Endothelial cell (in vitro differentiated cells): ENCODE data around the gene RBMS3. TPM values are rescaled to one million over a fixed set of nuclear protein-coding genes. Genes with fewer than 3 reads are reported as not detected.

Experiments
- DNase-seq: peaks from one replicate; pipeline ENCODE4 v3.0.0; 2021; ENCODE audit warnings: low spot score
- H3K27ac Mint-ChIP-seq: one replicate; pipeline ENCODE4 v1.8.0; 2021; ENCODE audit warnings: mixed read lengths, inconsistent platforms; ENCODE audit not compliant: unreplicated experiment
- H3K27me3 Mint-ChIP-seq: one replicate; pipeline ENCODE4 v1.8.0; 2021; ENCODE audit warnings: mild to moderate bottlenecking, moderate library complexity, mixed read lengths, inconsistent platforms; ENCODE audit not compliant: unreplicated experiment
- H3K36me3 Mint-ChIP-seq: one replicate; pipeline ENCODE4 v1.8.0; 2021; ENCODE audit warnings: mild to moderate bottlenecking, low read depth, mixed read lengths, inconsistent platforms; ENCODE audit not compliant: unreplicated experiment
- H3K4me1 Mint-ChIP-seq: one replicate; pipeline ENCODE4 v1.8.0; 2021; ENCODE audit warnings: mild to moderate bottlenecking, mixed read lengths, inconsistent platforms; ENCODE audit not compliant: unreplicated experiment
- H3K4me3 Mint-ChIP-seq: one replicate; pipeline ENCODE4 v1.8.0; 2021; ENCODE audit warnings: mild to moderate bottlenecking, mixed read lengths, inconsistent platforms; ENCODE audit not compliant: unreplicated experiment
- H3K9me3 Mint-ChIP-seq: one replicate; pipeline ENCODE4 v1.8.0; 2021; ENCODE audit warnings: mixed read lengths, inconsistent platforms; ENCODE audit not compliant: unreplicated experiment
- CTCF ChIP-seq: fragments of 200-600 bp; sonication (generic); IDR thresholded peaks from one replicate; pipeline ENCODE4 v1.5.0; 2021; ENCODE audit warnings: antibody characterized with exemption; ENCODE audit not compliant: unreplicated experiment
- total RNA-seq: library from RNA; stranded (reverse); fragmentation: NEBNext Ultra II Directional; extraction: Animal tissue kit (Norgen Biotek cat#: 25700); gene quantifications from one replicate; pipeline ENCODE4 v1.2.1, GENCODE V29; 2021; ENCODE audit not compliant: unreplicated experiment

The RBMS3 gene
- total RNA-seq, 1 donor from 2014 or later = 30.9 TPM

- no peak for TF ChIP-seq CTCF
- no peak overlapping the region for H3K4me3 Mint-ChIP-seq
- DNase-seq = no peak
- no peak overlapping the region for H3K27ac Mint-ChIP-seq
- no peaks in the 10 kb centered on the region for H3K27me3 Mint-ChIP-seq
- peaks cover 6% of the 10 kb centered on the region for H3K4me1 Mint-ChIP-seq
- no peaks in the 10 kb centered on the region for H3K36me3 Mint-ChIP-seq
- H3K9me3 Mint-ChIP-seq = no peaks in the 10 kb centered on the region
These were observed 6.2 kb upstream of the RBMS3 start for GRCh38 chr3:29274667-29275066.

GRCh38 chr3:29275309-29275708 lies 5.6 kb upstream of the RBMS3 start:
- H3K36me3 Mint-ChIP-seq = no peaks in the 10 kb centered on the region

GRCh38 chr3:29277249-29277648 lies 3.6 kb upstream of the RBMS3 start:
- Mint-ChIP-seq H3K36me3 (no peaks in the 10 kb centered on the region), H3K4me1 (peaks cover 23% of the 10 kb centered on the region), H3K4me3 (no peak overlapping the region), H3K27ac (no peak overlapping the region), H3K9me3 (no peaks in the 10 kb centered on the region), H3K27me3 (no peaks in the 10 kb centered on the region)
- no peak for DNase-seq
- TF ChIP-seq CTCF = no peak

More at GRCh38 chr3:29275309-29275708, 5.6 kb upstream of the RBMS3 start:
- TF ChIP-seq CTCF = no peak
- no peaks in the 10 kb centered on the region for H3K9me3 Mint-ChIP-seq
- no peak overlapping the region for H3K4me3 Mint-ChIP-seq
- DNase-seq = no peak
- H3K27me3 Mint-ChIP-seq = no peaks in the 10 kb centered on the region
- H3K4me1 Mint-ChIP-seq = peaks cover 11% of the 10 kb centered on the region
- H3K27ac Mint-ChIP-seq = no peak overlapping the region

- Mint-ChIP-seq H3K4me3 (no peak overlapping the region), H3K27ac (peak overlapping the region; percentile 14), H3K9me3 (no peaks in the 10 kb centered on the region), H3K27me3 (peaks cover 2% of the 10 kb centered on the region), H3K36me3 (no peaks in the 10 kb centered on the region), H3K4me1 (peaks cover 37% of the 10 kb centered on the region)
- no peak for TF ChIP-seq CTCF
- DNase-seq = no peak
These were observed 1.6 kb upstream of the RBMS3 start for GRCh38 chr3:29279286-29279685.

GRCh38 chr3:29279806-29280205 lies 1.1 kb upstream of the RBMS3 start:
- TF ChIP-seq CTCF = no peak
- H3K9me3 Mint-ChIP-seq = no peaks in the 10 kb centered on the region
- H3K4me3 Mint-ChIP-seq = no peak overlapping the region
- H3K36me3 Mint-ChIP-seq = no peaks in the 10 kb centered on the region
- no peak overlapping the region for H3K27ac Mint-ChIP-seq
- DNase-seq = no peak
- peaks cover 2% of the 10 kb centered on the region for H3K27me3 Mint-ChIP-seq
- peaks cover 37% of the 10 kb centered on the region for H3K4me1 Mint-ChIP-seq
